K562 (cell line): Measurements from ENCODE around the gene C6orf62. TPM values are rescaled to one million over a fixed set of nuclear protein-coding genes. Genes with fewer than 3 reads are reported as not detected.
"Not testable (repeated sequence)": the region's sequence is repeated elsewhere in the genome, so short reads cannot be mapped to it uniquely, and the experiment has no call there.

Experiments
- ATAC-seq: fragments of 200-7000 bp; cut with Tn5 transposase; 3 replicates; pipeline ENCODE4 v1.9.1; 2020; ENCODE audit warnings: moderate library complexity
- BruUV-seq: library from RNA; stranded (reverse); fragments of 400-500 nt; replicated peaks from 2 replicates; lab custom pipeline; 2021; lab: Mats Ljungman, UMichigan
- CTCF ChIA-PET: fragments of 300-600 bp; formaldehyde crosslinking; extraction: SDS; loops from one replicate; lab custom pipeline; 2021; ENCODE audit warnings: low intra/inter-chr PET ratio; lab: Yijun Ruan, JAX
- POLR2A ChIA-PET: fragments of 300-600, 350-650 bp; sonication (Branson Sonifier 250); formaldehyde crosslinking; extraction: SDS; loops from one replicate; lab custom pipeline; 2021; ENCODE audit warnings: antibody characterized with exemption, inconsistent platforms; lab: Yijun Ruan, JAX
- DNase-seq, 4 experiments: peaks; one replicate each; pipeline versions ENCODE4 v3.0.0 to v3.0.0-alpha.2; 2011 to 2018; ENCODE audit warnings: low spot score in 3 of 4, mixed read lengths in 3 of 4; ENCODE audit errors: extremely low read depth in 1 of 4
- FAIRE-seq: peaks from 2 replicates; lab custom pipeline; 2011; peaks lifted over from hg19 to GRCh38; lab: Jason Lieb, UNC
- H2AFZ ChIP-seq: 2 replicates; pipeline ENCODE4 v1.6.0; 2011; ENCODE audit warnings: low read depth, low read length, control low read depth, inconsistent platforms
- H3K27ac ChIP-seq: fragments of 200-600 bp; 3 replicates; pipeline ENCODE4 v1.8.0; 2011; ENCODE audit warnings: low read depth, mild to moderate bottlenecking, control low read depth, inconsistent platforms, low read length, moderate library complexity, mixed read lengths; ENCODE audit errors: extremely low read depth
- H3K27me3 ChIP-seq, 2 experiments: fragments of 300-600 bp in 1 of 2; 2 replicates in 1 of 2; 3 replicates in 1 of 2; pipeline versions ENCODE4 v1.6.0 to v1.8.0; 2011; ENCODE audit warnings: inconsistent platforms in 2 of 2, low read length in 2 of 2, mild to moderate bottlenecking in 1 of 2, mixed read lengths in 1 of 2, moderate library complexity in 1 of 2; ENCODE audit not compliant: control insufficient read depth in 2 of 2, insufficient read depth in 2 of 2
- H3K36me3 ChIP-seq: fragments of 300-600 bp; 3 replicates; pipeline ENCODE4 v1.8.0; 2011; ENCODE audit warnings: mild to moderate bottlenecking, low read length, inconsistent platforms; ENCODE audit not compliant: control insufficient read depth, insufficient read depth
- H3K4me1 ChIP-seq, 2 experiments: fragments of 200-600 bp in 1 of 2; replicated peaks in 1 of 2; 2 replicates in 1 of 2; 3 replicates in 1 of 2; pipeline versions ENCODE4 v1.5.1 to v1.8.0; 2011; ENCODE audit warnings: inconsistent platforms in 2 of 2, low read length in 2 of 2, mild to moderate bottlenecking in 1 of 2, mixed read lengths in 1 of 2, moderate library complexity in 1 of 2; ENCODE audit not compliant: control insufficient read depth in 2 of 2, insufficient read depth in 2 of 2
- H3K4me2 ChIP-seq: 2 replicates; pipeline ENCODE4 v1.6.1; 2011; ENCODE audit warnings: low read length, control low read depth, inconsistent platforms, mixed read lengths; ENCODE audit not compliant: insufficient read depth
- H3K4me3 ChIP-seq: fragments of 200-600 bp; sonication (generic), shearing (Covaris generic); 2 replicates; pipeline ENCODE4 v1.5.1; 2016; ENCODE audit warnings: control low read depth, inconsistent platforms
- H3K79me2 ChIP-seq: fragments of 200-600 bp; 3 replicates; pipeline ENCODE4 v1.8.0; 2011; ENCODE audit warnings: low read length, inconsistent platforms; ENCODE audit not compliant: control insufficient read depth, insufficient read depth
- H3K9ac ChIP-seq, 2 experiments: 2 replicates each; pipeline versions ENCODE4 v1.6.0 to v1.6.1; 2011; ENCODE audit warnings: low read depth in 2 of 2, low read length in 2 of 2, control low read depth in 1 of 2, inconsistent platforms in 1 of 2, mild to moderate bottlenecking in 1 of 2, mixed read lengths in 1 of 2; ENCODE audit not compliant: insufficient read depth in 1 of 2
- H3K9me1 ChIP-seq: one replicate; pipeline ENCODE4 v1.6.0; 2011; ENCODE audit warnings: inconsistent platforms, mild to moderate bottlenecking, low read length, moderate library complexity; ENCODE audit not compliant: control insufficient read depth, insufficient read depth
- H3K9me3 ChIP-seq: replicated peaks from 2 replicates; pipeline ENCODE4 v1.5.1; 2011; ENCODE audit warnings: low read depth, low read length, inconsistent platforms; ENCODE audit not compliant: control insufficient read depth, insufficient read depth
- H4K20me1 ChIP-seq: replicated peaks from 2 replicates; pipeline ENCODE4 v1.6.1; 2011; ENCODE audit warnings: low read length, inconsistent platforms, mixed read lengths; ENCODE audit not compliant: control insufficient read depth, insufficient read depth
- AFF1 ChIP-seq, 2 experiments: fragments of 450-650 bp; IDR thresholded peaks; 2 replicates each; pipeline ENCODE4 v1.6.1; 2018; ENCODE audit warnings: mild to moderate bottlenecking in 2 of 2, low read depth in 1 of 2; ENCODE audit not compliant: partially characterized antibody in 2 of 2
- ATF3 ChIP-seq, 2 experiments: fragments of 450-650 bp in 1 of 2; sonication (generic) in 1 of 2; formaldehyde crosslinking in 1 of 2; IDR thresholded peaks in 1 of 2; conservative IDR thresholded peaks in 1 of 2; 2 replicates each; pipeline versions ENCODE4 v1.6.1 to v1.8.1; 2016 to 2023; ENCODE audit warnings: mild to moderate bottlenecking in 2 of 2, moderate library complexity in 2 of 2, inconsistent platforms in 1 of 2, missing genetic modification reagents in 1 of 2
- CEBPG ChIP-seq, 3 experiments: fragments of 200-800 bp in 1 of 3; sonication (Bioruptor generic) in 1 of 3; sonication (generic) in 1 of 3; formaldehyde crosslinking in 1 of 3; IDR thresholded peaks in 2 of 3; conservative IDR thresholded peaks in 1 of 3; 2 replicates each; pipeline versions ENCODE4 v1.6.1 to v1.8.0; 2016 to 2022; ENCODE audit warnings: missing compliant biosample characterization in 2 of 3, missing genetic modification characterization in 2 of 3, mild to moderate bottlenecking in 1 of 3, missing genetic modification reagents in 1 of 3
- TRIM24 ChIP-seq, 2 experiments: fragments of 450-650 bp; IDR thresholded peaks; 2 replicates each; pipeline ENCODE4 v1.6.1; 2016
- TRIM28 ChIP-seq: fragments of 450-650 bp; IDR thresholded peaks from 2 replicates; pipeline ENCODE4 v1.6.1; 2017
- ZEB2 ChIP-seq: fragments of 450-650 bp; IDR thresholded peaks from 2 replicates; pipeline ENCODE4 v1.6.1; 2016
- ZFP36 ChIP-seq: fragments of 150-350 bp; IDR thresholded peaks from 2 replicates; pipeline ENCODE4 v1.6.1; 2018; ENCODE audit warnings: low read length, low read depth; ENCODE audit not compliant: partially characterized antibody
- ZNF431 ChIP-seq: sonication (generic); formaldehyde crosslinking; IDR thresholded peaks from 2 replicates; pipeline ENCODE4 v1.8.0; 2022; ENCODE audit warnings: mild to moderate bottlenecking, missing genetic modification reagents
- ZNF507 ChIP-seq: conservative IDR thresholded peaks from 2 replicates; pipeline ENCODE4 v1.6.1; 2017; ENCODE audit warnings: missing genetic modification characterization, missing compliant biosample characterization
- WGBS: fragments of 100-300 bp; shearing (Covaris generic); methylation state at CpG from one replicate; pipeline ENCODE4 v1.1.6; 2016; ENCODE audit warnings: low coverage, mixed read lengths; ENCODE audit not compliant: insufficient coverage; ENCODE audit errors: missing lambda C conversion rate; 5-methylcytosine and 5-hydroxymethylcytosine counted together
- in situ Hi-C: fragments of 300-500 bp; cut with MboI; formaldehyde crosslinking; loops from 4 replicates; pipeline ENCODE4 v1.15.0; 2018; ENCODE audit warnings: inconsistent platforms, mixed read lengths
- intact Hi-C: fragments of 100-400 bp; cut with micrococcal nuclease; formaldehyde crosslinking; loops from 2 replicates; pipeline ENCODE4 v1.14.2; 2022
- polyA plus RNA-seq, 8 experiments: library from polyadenylated mRNA; depleted of rRNA in 4 of 8; stranded (reverse) in 5 of 8; unstranded in 3 of 8; fragments of >200 nt; fragmentation: Nextera tagmentation in 2 of 8; fragmentation: Illumina TruSeq in 1 of 8; extraction: Ambion mirVana in 2 of 8; extraction: Trizol in 1 of 8; gene quantifications; 2 replicates each; pipeline versions ENCODE4 v1.2.1 to v1.2.3, GENCODE V29; 2011 to 2014; ENCODE audit warnings: inconsistent platforms in 1 of 8, missing spikeins in 1 of 8
- total RNA-seq, 7 experiments: library from RNA; depleted of rRNA in 6 of 7; stranded (reverse); fragments of >200 nt in 6 of 7; fragmentation: Illumina TruSeq in 2 of 7; extraction: Trizol in 2 of 7; gene quantifications; 2 replicates each; pipeline versions ENCODE4 v1.2.1 to v1.2.3, GENCODE V29; 2011 to 2021; ENCODE audit warnings: low replicate concordance in 1 of 7

C6orf62 gene
- total and polyA plus RNA-seq, 9 of the 15 experiments (the other 6 are each of a cell fraction or from before 2014, with no cell fraction given), result 48.5 to 579 (median 111) TPM

GRCh38 chr6:24730653-24731052 lies 11.7 kb upstream of the C6orf62 start:
- in situ Hi-C loops, H3K27ac ChIP-seq, DNase-seq, H3K36me3 ChIP-seq, H3K4me1 ChIP-seq, ATAC-seq, H3K9me1 ChIP-seq, POLR2A ChIA-PET, CTCF ChIA-PET, H2AFZ ChIP-seq, H3K79me2 ChIP-seq, H4K20me1 ChIP-seq, FAIRE-seq, H3K4me3 ChIP-seq, H3K9ac ChIP-seq, H3K27me3 ChIP-seq, BruUV-seq, intact Hi-C loops, H3K4me2 ChIP-seq: not testable (repeated sequence)
- peaks cover 16% of the 10 kb centered on the region for H3K9me3 ChIP-seq
- WGBS, result 4% methylated on average over 3 of the region's 3 CpGs
- TF ChIP-seq ZNF431 (CRISPR knock-in tag) (peak; percentile 98), ZEB2 (0 out of 2 replicates have a peak, but pooled peaks have one; percentile 23), TRIM28 (peak; percentile 44; the same call in 1 of the 2 replicates), TRIM24 (IDR thresholded peaks at IDR 0.05) (0 out of 4 replicates have a peak, but pooled peaks have one; percentile 12 to 25), ZFP36 (peak; percentile 40)

GRCh38 chr6:24723270-24723669 lies 4.3 kb upstream of the C6orf62 start:
- H3K4me2 ChIP-seq, result no peak overlapping the region
- intact Hi-C loops, result no loop called here

More at GRCh38 chr6:24723270-24723669, 4.3 kb upstream of the C6orf62 start:
- WGBS, result 84% methylated on average over 3 of the region's 3 CpGs
- Histone ChIP-seq H3K36me3 (peaks cover 10% of the 10 kb centered on the region; the same call in 2 of the 3 replicates), H3K27me3 (no peaks in the 10 kb centered on the region), H3K9ac (no peak overlapping the region), H3K4me3 (no peak overlapping the region), H3K9me1 (no peaks in the 10 kb centered on the region), H3K4me1 (peaks cover 6% of the 10 kb centered on the region in 2 experiments; a peak in 3 of 5 replicates), H3K27ac (no peak overlapping the region), H3K9me3 (no peaks in the 10 kb centered on the region; the same call in 1 of the 2 replicates), H3K79me2 (peaks cover 24% of the 10 kb centered on the region), H4K20me1 (peaks cover 12% of the 10 kb centered on the region; the same call in 1 of the 2 replicates), H2AFZ (0 out of 2 replicates have a peak overlapping the region, but pooled peaks have one; percentile 11)
- TF ChIP-seq ZNF507 (tag), result no peak
- TF ChIP-seq AFF1 (IDR thresholded peaks at IDR 0.05; ENCODE audit: low read depth in 1 of 2, partially characterized antibody in 2 of 2), result peak in 1 of 2 experiments; percentile 31
- TF ChIP-seq CEBPG (CRISPR knock-in tag; IDR thresholded peaks at IDR 0.05), result no peak
- 0 out of 4 replicates have a peak, but pooled peaks of 1 of the 2 experiments have one; percentile 32 for TF ChIP-seq CEBPG (tag; conservative IDR thresholded peaks at IDR 0.05 in 1 of 2, IDR thresholded peaks at IDR 0.05 in 1 of 2)
- TF ChIP-seq TRIM24 (IDR thresholded peaks at IDR 0.05), result 0 out of 4 replicates have a peak, but pooled peaks of 1 of the 2 experiments have one; percentile 29
- TF ChIP-seq ATF3 (IDR thresholded peaks at IDR 0.05), result peak; percentile 48
- no peak for TF ChIP-seq ATF3 (CRISPR knock-in tag; conservative IDR thresholded peaks at IDR 0.05)
- ATAC-seq, result no peak
- ChIA-PET POLR2A (interaction anchor here (1.7 kb wide), 1 partner anchor 20 kb away, joined by 6 read pairs; no protein-coding TSS in a partner anchor), CTCF (no interaction called here)
- DNase-seq, result no peak
- no peak for FAIRE-seq
- in situ Hi-C loops, result no loop called here
- BruUV-seq, result no TSS peak
